GM06990 (cell line): ENCODE data around the gene RPS16.
A peak's percentile ranks its signal among the peaks of the same experiment; 100 is the strongest.

Experiments used
- DNase-seq: peaks from one replicate; pipeline ENCODE4 v3.0.0-alpha.2; 2011; ENCODE audit not compliant: insufficient read length; ENCODE audit errors: extremely low read depth
- H3K27me3 ChIP-seq: replicated peaks from 2 replicates; pipeline ENCODE4 v1.6.0; 2011; ENCODE audit warnings: low read length; ENCODE audit not compliant: control insufficient read depth, insufficient read depth
- H3K36me3 ChIP-seq: 2 replicates; pipeline ENCODE4 v1.5.1; 2011; ENCODE audit warnings: low read length; ENCODE audit not compliant: control insufficient read depth, insufficient read depth
- H3K4me3 ChIP-seq: replicated peaks from 2 replicates; pipeline ENCODE4 v1.5.1; 2011; ENCODE audit warnings: low read depth, mild to moderate bottlenecking, control low read depth, low read length
- TF ChIP-seq, protein P1 (sequence below): IDR thresholded peaks from 2 replicates; pipeline ENCODE4 v1.5.1; 2011; ENCODE audit warnings: low read length, control low read depth, mild to moderate bottlenecking, inconsistent platforms; ENCODE audit not compliant: insufficient read depth, poor library complexity, severe bottlenecking

The RPS16 gene

DNA sequence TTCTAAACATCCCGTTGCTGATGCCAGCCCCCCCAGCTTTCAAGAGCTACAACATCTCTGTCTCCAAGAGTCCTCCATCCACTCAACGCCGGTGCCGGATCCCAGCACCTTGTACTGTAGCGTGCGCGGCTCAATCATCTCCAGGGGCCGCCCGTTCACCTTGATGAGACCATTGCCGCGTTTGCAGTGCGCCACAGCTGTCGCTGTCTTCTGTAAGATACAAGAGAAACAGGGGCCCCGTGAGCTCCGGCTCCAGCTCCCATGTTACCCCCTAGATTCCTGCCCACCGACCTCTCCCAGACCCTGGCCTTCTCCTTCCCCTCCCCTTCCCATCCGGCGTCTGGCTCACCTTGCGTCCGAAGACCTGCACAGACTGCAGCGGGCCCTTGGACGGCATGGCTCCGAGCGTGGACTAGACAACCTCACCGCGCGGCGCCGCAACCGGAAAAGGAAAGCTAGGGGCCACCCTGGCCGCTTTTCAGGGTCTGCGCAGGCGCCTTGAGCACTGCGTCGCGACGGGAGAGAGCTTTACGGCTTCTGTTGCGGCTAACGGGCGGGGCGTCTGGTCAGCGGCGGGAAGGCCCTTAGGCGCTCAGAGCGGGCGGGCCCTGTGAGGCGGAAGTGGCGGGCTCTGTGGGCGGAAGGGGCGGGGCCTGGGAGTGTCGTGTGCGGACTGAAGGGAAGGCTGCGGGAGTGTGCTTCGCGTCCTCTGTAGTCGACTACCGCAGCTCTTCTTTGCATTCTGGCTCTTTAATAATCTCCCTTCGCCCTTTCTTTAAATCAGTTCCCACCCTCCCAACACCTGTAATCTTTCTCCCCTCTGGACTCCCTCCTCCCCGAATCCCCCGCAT is at the start of gene RPS16:
RPS16 (minus strand) TSS at position 451 of the 851 bp plus-strand sequence; CDS start at position 397, 54 bp downstream.
- TF ChIP-seq, protein P1, sequence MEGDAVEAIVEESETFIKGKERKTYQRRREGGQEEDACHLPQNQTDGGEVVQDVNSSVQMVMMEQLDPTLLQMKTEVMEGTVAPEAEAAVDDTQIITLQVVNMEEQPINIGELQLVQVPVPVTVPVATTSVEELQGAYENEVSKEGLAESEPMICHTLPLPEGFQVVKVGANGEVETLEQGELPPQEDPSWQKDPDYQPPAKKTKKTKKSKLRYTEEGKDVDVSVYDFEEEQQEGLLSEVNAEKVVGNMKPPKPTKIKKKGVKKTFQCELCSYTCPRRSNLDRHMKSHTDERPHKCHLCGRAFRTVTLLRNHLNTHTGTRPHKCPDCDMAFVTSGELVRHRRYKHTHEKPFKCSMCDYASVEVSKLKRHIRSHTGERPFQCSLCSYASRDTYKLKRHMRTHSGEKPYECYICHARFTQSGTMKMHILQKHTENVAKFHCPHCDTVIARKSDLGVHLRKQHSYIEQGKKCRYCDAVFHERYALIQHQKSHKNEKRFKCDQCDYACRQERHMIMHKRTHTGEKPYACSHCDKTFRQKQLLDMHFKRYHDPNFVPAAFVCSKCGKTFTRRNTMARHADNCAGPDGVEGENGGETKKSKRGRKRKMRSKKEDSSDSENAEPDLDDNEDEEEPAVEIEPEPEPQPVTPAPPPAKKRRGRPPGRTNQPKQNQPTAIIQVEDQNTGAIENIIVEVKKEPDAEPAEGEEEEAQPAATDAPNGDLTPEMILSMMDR = no peak
- Histone ChIP-seq H3K27me3 (no peaks in the 10 kb centered on the region), H3K36me3 (peaks cover 27% of the 10 kb centered on the region), H3K4me3 (peak within 1 kb of the TSS; percentile 74)
- peak; percentile 98 for DNase-seq

DNA sequence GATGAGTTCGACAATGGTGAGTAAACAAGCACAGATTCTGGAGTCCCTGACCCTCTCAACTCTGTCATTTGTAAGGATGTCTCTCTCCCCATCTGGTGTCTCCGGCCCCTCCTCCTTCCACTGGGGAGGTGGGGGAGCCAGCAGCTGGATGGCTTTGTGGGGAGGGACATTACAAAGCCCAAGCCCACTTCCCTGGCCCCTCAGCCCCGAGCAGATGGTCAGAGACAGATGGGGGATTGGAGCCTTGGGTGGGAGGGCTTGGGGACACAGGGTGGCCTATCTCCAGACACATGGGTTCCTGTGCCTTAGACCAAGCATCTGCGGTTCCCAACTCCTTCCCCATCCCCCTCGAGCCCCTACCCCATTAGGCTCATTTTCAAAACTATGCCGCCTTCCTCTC is 47.4 kb upstream of the RPS16 start:
- Histone ChIP-seq H3K36me3 (peaks cover 14% of the 10 kb centered on the region), H3K27me3 (no peaks in the 10 kb centered on the region), H3K4me3 (no peak overlapping the region)
- TF ChIP-seq, protein P1 = no peak
- DNase-seq = no peak

DNA sequence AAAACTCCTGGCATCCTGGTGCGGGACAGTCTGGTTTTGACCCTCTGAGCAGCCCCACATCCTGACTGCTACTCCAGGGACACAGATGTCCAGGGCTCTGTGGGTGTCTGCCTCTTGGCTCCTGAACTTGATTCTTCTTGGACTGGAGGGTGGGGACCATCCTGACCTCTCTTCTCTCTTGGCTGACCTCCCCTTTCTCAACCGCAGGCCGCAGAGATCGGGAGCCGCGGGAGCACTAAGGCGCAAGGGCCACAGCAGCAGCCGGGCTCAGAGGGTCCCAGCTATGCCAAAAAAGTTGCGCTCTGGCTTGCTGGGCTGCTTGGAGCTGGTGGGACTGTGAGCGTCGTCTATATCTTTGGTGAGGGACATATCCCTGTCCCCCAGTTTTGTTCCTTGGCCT is 45.9 kb upstream of the RPS16 start:
- no peaks in the 10 kb centered on the region for H3K27me3 ChIP-seq
- H3K36me3 ChIP-seq = peaks cover 11% of the 10 kb centered on the region
- DNase-seq = no peak
- H3K4me3 ChIP-seq = peak overlapping the region; percentile 77
- TF ChIP-seq, protein P1 = no peak

DNA sequence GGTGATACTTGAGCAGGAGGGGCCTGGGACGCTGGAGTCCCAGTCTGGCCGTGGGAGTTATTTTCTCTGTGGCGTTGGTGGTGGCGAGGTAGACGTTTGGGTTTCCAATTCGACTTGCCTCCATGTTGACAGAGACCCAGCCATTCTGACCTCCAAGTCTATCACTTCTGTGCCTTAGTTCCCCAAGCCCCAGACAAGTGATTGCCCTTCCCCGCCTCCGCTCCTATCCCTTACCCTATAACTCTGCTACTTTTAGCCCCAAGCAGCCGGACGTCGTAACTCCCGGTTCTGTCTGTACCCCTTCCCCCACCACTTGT is 45.4 kb upstream of the RPS16 start:
- peaks cover 10% of the 10 kb centered on the region for H3K36me3 ChIP-seq
- no peaks in the 10 kb centered on the region for H3K27me3 ChIP-seq
- H3K4me3 ChIP-seq = peak overlapping the region; percentile 77
- DNase-seq = no peak
- TF ChIP-seq, protein P1 = no peak

DNA sequence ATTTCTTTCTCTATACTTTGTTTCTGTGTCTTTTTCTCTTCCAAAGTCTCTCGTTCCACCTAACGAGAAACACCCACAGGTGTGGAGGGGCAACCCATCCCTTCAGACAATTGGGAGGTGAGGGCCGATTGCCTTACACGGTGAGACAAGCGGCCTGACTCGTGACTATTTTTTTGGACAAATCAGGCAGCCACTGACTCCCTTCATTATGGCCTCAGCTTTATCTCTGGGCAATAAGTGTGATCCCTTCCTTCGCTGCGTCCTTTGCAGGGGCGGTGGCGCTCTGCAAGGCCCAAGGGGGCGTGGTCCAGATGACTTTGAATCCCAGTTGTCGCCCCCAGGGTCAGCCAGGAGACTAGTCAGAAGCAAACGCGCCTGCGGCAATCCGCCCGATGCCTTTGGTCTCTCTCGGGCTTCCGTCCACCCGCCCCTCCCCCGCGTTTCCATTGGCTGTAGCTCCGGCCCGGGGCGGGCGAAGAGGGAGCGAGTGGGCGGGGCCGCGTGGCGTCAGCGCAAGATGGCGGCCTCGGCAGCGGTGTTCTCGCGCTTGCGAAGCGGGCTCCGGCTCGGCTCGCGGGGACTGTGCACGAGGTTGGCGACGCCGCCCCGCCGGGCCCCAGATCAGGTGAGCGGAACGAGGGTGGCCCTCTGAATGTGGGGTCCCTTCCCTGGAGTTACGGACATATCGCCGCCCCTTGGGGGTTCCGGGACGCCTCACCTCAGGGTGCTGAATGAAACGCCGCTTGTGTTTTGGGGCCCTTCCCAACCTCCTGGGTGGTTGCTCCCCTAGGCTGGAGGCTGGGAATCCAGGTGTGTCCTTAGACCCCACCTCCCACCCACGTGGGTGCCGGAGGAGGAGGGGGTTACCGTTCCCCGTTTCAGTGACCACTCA is 44.8 kb upstream of the RPS16 start, which contains the start of gene TIMM50:
TIMM50 (plus strand) TSS at position 502 of the 892 bp plus-strand sequence; CDS start at position 518, 16 bp downstream.
- no peaks in the 10 kb centered on the region for H3K27me3 ChIP-seq
- TF ChIP-seq, protein P1 = no peak
- H3K36me3 ChIP-seq = peaks cover 11% of the 10 kb centered on the region
- DNase-seq = peak; percentile 96
- peak within 1 kb of the TSS; percentile 77 for H3K4me3 ChIP-seq
